Measurements from ENCODE around the gene GET3.

The GET3 gene

DNA sequence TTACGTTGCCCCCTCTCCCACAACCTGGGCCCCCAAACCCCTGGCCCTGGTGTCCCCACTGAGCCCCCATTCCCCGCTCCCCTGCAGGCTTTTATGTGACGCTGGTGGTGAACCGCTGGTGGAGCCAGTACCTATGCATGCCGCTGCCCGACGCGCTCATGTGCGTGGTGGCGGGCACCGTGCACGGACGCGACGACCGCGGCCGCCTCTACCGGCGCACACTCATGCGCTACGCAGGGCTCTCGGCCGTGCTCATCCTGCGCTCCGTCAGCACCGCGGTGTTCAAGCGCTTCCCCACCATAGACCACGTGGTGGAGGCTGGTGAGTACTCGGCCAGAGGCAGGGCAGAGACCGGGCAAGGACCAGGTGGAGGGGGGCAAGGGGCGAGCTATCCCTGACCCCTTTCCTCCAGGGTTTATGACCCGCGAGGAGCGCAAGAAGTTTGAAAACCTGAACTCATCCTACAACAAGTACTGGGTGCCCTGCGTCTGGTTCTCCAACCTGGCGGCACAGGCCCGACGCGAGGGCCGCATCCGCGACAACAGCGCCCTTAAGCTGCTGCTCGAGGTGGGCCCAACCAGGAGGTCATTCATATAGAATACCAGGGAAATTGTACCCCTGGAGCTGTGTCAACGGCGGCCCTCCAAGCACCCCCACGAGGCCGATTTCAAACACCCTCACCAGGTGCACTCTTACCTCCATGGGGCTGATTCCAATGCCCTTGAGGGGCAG is 17.3 kb downstream of the GET3 start:
- DNase-seq, result no peak

DNA sequence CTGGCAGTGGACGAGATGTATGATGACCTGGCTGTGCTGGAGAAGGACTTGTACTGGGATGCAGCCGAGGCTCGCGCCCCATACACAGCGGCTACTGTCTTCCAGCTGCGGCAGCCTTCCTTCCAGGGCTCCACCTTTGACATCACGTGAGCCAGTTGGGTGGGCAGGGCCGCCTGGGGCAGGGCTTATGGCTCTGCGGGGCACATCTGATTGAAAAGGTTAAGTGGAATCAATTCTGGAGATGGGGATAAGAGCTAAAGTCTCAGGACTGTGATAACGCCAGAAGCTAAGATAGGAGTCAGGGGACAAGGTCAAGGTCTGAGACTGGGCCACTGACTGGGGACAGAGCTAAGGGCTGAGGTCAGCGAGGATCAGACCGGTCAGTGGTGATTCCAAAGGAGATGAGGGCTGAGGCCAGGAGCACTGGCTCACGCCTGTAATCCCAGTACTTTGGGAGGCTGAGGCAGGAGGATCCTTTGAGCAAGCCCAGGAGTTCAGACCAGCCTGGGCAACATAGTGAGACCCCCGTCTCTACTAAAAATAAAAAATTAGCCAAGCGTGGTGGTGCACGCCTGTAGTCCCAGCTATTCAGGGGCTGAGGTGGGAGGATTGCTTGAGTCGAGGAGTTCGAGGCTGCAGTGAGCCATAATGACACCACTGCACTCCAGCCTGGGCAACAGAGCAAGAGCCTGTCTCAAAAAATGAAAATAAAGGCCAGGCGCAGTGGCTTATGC is 19.0 kb downstream of the GET3 start:
- no peak for DNase-seq

- DNase-seq, result peak; percentile 73
Observed at GRCh38 chr19:12757544-12758274, 20.4 kb downstream of the GET3 start.

DNA sequence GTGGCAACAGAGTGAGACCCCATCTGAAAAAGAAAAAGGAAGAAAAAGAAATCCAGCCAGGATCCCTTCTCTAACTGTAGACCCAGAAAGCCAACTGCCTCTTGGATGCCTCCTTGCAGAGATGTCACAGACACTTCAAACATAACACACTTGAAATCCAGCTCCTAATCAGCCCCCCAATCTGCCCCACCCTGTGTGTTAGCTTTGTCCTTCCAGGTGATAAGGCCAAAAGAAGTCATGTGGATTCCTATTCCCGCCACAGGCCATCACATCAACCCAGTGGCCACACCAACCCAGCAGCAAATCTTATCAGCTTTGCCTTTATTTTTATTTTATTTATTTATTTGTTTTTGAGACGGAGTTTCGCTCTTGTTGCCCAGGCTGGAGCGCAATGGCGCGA is 22.4 kb downstream of the GET3 start:
- DNase-seq, result no peak

DNA sequence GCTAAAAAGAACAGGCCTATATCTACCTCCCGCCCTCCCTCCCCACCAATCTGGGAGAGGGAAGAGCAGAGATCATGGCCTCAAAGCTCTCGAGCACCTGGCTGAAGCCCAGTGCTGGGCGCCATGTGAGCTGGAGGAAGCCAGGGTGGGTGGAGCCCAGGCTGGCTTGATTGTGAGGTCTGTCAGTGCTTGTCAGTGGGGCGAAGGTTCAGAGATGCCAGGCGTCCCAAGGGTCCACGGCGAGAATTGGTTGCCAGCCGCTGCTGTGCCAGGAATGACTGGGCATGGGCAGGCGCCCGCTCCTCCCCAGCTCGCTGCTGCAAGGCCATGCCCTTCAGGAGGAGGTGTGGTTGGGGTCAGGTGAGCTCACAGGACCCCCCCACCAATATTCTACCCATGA is 25.8 kb downstream of the GET3 start:
- DNase-seq, result no peak

- no peak for DNase-seq
Observed at GRCh38 chr19:12764698-12765097, 27.4 kb downstream of the GET3 start.

DNA sequence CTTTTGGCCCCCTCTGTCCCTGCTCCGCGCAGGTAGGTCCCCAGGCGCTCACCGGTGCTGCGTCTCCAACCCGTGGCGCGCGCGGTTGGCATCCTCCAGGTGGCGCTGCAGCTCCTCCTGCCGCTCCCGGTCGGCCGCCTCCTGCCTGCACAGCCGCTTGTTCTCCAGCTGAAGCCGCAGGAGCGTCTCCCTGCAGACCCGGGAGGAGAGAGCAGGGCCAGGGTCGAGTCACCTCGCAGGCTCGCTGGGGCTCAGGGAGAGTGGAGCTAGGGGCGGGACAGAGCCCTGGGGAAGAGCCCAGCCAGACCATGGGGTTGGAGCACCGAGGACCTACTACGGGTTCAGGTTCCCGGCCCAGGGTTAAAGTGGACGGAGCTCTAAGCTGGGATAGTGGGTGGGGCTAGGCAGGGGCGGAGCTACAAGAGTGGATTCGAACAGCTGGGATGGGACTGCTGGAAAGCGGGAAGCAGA is 28.8 kb downstream of the GET3 start:
- DNase-seq, result peak; percentile 78

DNA sequence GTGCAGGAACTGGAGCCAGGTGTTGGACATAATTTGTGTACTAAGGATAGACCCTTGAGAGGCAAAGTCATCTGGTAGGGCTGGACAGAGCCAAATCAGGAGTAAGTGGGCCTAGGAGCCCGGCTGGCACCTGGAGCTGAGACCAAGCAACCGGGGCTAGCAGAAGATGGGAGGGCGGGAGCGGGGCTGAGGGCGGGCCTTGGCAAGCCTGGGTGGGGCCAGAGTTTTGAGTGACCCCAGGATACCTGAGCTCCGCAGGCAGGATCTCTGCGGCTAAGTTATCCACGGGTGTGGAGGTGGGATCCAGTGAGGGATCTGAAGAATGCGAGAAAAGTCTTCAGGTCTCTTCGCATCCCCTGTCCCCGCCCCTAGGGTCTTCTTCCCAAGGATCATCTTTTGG is 29.9 kb downstream of the GET3 start:
- no peak for DNase-seq

- DNase-seq, result no peak
Observed at GRCh38 chr19:12767666-12768065, 30.4 kb downstream of the GET3 start.

DNA sequence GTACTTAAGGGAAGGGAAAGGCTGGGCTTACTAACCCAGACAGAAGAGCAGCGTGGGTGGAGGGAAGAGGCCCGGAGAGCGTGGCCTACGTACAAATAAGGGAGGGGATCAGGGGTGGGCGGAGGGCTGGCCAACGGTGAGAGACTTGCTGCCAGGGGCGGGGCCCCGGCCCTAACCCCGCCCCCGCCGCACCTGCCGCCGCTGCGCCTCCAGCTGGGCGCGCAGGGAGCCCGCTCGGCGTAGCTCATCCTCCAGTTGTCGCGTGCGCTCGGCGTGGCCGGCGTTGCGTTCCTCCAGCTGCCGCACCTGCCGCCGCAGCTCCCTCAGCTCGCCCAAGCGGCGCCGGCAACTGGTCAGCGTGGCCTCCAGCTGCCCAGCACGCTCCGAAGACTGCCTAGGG is 32.4 kb downstream of the GET3 start:
- DNase-seq, result peak; percentile 88

- DNase-seq, result no peak
Observed at GRCh38 chr19:12770922-12771321, 33.6 kb downstream of the GET3 start.

DNA sequence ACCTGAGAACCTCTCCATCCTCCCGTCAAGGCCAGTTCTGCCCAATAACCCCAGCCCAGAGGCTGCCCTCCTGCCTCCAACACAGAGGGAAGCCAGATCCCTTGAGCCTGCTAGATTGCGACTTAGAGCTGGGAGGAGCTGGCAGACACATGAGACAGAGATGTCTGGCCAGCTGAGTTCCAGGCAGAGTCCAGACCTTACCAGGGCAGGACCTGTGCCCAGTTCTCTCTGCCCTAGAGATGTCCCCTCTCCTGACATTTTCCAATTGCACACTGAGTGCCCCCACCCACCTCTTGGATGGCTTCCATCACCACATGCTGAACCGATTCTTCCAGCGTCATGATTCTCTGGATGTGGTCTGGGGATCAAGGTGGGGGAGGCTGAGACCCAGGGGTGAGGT is 35.0 kb downstream of the GET3 start:
- DNase-seq, result no peak

DNA sequence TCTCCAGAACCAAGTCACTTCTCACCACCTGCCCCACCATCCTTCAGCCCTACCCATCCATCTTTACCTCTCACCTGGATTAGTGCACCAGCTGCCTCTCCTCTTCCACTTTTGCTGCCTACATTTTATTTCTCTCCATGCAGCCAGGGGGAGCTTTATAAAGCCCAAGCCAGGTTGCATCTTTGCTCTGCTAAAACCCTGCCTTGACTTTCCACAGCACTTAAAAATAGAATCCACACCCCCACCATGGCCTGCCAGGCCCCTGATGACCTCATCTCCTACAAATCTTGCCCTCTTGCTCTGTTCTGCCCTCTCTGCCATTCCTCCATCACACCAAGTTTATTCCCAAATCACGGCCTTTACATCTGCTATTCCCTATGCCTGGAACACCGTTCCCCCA is 36.3 kb downstream of the GET3 start:
- DNase-seq, result peak; percentile 34

DNA sequence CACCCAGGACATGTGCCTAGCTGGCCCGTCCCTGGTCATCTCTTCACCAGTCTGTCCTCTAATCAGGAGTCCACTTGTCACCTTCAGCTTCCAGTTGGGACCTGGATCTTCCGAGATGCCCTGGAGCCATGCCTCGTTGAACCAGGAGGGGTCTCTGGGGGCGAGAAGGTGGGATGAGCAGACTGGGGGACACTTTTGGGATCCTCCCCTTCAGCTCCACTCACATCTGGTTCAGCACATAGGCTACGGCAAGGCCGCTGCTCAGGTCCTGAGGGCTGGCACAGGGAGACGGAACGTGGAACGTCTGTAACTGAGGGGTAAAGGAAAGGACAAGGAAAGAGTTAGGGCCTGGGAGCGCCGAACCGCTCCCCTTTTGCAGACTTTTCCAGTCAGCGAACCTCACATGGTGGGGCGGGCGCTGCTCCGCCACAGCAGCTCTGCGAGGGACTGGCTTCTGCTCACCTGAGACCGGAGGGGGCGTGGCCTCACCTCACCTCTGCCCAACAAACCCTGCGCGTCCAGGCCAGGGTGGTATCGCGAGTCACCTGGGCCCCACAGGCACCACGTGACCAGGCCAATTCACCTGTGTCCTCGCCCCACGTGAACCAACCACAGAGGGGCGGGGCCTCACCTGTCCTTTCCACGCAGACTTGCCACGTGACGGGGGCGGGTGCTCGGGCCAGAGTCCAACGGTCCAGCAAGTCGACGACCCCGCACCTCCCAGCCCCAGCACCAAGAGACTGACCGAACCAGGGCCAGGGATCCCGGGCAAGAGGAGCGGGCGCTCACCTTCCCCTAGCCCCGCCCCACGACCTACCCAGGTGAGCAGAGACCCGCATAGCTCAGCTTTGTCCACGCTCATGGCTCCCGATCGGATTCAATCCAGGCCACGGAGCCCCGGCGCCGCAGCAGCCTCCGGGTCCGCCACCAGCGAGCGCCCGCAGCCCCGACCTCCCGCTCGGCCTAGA is 37.6 kb downstream of the GET3 start, which contains the start of gene HOOK2:
TSS of gene HOOK2 (minus strand) at position 965 of the 968 bp plus-strand sequence. CDS start at position 862, 103 bp downstream.
- DNase-seq, result no peak

DNA sequence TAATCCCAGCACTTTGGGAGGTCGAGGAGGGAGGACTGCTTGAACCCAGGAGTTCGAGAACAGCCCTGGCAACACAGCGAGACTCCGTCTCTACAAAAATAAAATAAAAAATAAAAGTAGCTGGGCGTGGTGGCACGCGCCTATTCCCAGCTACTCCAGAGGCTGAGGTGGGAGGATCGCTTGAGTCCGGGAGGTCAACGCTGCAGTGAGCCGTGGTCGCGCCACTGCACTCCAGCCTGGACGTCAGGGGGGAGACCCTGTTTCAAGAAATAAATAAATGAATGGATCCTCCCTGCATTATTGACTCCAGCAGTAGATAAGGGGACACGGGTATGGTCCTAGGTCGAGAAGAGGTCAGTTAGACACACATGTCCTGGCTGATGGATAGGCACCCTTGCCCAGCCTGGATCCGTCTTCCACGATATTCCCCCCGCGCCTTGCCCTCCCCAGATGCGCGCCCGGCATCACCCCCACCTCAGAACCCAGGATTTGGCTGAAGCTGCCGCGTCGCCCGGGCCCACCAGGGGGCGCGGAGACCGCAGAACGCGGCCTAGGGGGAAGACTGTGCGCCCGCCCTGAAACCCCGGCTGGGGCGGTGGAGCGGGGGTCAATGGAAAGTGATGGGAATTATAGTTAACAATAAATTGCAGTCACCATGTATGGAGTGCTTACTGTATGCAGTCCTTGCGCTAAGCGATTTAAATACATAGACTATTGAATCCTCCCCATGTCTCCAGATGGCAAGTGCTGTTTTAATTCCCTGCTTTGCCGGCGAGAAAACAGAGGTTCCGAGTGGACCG is 40.1 kb downstream of the GET3 start:
- DNase-seq, result peak; percentile 56

GRCh38 chr19:12778017-12778904 is 41.0 kb downstream of the GET3 start:
- DNase-seq, result peak; percentile 66

GRCh38 chr19:12778905-12779161 is 41.5 kb downstream of the GET3 start:
- DNase-seq, result no peak

DNA sequence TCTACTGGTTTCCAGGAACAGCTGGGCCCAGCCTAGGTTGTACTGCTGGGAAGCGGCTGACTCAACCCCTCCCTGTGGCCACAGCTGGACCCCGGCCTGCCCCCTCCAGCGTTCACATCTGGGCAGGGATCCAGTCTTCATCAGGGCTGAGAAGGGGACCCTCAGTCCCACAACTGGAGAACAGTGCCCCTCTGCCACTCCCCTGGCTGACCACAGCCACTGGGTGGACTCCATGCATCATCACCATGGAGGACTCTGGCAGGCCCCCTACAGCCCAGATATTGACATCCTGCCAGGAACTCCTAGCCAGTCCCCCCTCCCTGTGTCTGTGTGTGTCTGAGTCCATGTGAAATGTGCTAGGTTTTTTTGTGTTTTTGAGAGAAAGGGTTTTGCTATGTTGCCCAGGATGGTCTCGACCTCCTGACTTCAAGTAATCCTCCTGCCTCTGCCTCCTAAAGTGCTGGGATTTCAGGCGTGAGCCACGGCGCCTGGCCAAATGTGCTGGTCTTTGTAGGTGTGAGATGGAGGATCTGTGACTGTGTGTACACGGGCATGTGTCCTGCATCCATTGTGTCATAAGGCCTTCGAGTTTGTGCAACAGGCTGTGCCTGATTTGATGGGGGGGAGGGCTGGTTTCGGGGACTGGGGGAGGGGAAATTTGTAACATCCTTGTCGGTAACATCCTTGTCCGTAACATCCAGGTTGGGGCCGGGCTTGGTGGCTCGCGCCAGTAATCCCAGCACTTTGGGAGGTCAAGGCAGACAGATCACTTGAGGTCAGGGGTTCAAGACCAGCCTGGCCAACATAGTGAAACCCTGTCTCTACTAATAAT is 42.1 kb downstream of the GET3 start:
- DNase-seq, result peak; percentile 59

- DNase-seq, result no peak
Observed at GRCh38 chr19:12782174-12782423, 44.8 kb downstream of the GET3 start.
